Keratinocyte (primary cell): ENCODE data around the gene MARK1. TPM values are rescaled to one million over a fixed set of nuclear protein-coding genes. Genes with fewer than 3 reads are reported as not detected.

Source experiments
- DNase-seq: peaks from one replicate; pipeline ENCODE4 v3.0.0-alpha.2; 2011; ENCODE audit warnings: low read depth, missing footprints, low spot score
- FAIRE-seq: peaks from 2 replicates; lab custom pipeline; 2011; peaks lifted over from hg19 to GRCh38; lab: Jason Lieb, UNC
- H2AFZ ChIP-seq: 2 replicates; pipeline ENCODE4 v1.6.0; 2012; ENCODE audit warnings: low read length, control low read depth, inconsistent platforms; ENCODE audit not compliant: control insufficient read depth
- H3K27ac ChIP-seq: 2 replicates; pipeline ENCODE4 v1.5.1; 2011; ENCODE audit warnings: low read length; ENCODE audit not compliant: control insufficient read depth, insufficient read depth
- H3K27me3 ChIP-seq: 3 replicates; pipeline ENCODE4 v1.6.0; 2011; ENCODE audit warnings: low read length; ENCODE audit not compliant: control insufficient read depth, insufficient read depth; ENCODE audit errors: extremely low read depth
- H3K36me3 ChIP-seq, 2 experiments: 2 replicates in 1 of 2; 3 replicates in 1 of 2; pipeline ENCODE4 v1.5.1; 2011; ENCODE audit warnings: low read length in 2 of 2, mild to moderate bottlenecking in 1 of 2; ENCODE audit not compliant: control insufficient read depth in 2 of 2, insufficient read depth in 2 of 2; ENCODE audit errors: extremely low read depth in 1 of 2
- H3K4me1 ChIP-seq: 3 replicates; pipeline ENCODE4 v1.5.1; 2011; ENCODE audit warnings: low read length; ENCODE audit not compliant: control insufficient read depth, insufficient read depth; ENCODE audit errors: extremely low read depth
- H3K4me2 ChIP-seq: 3 replicates; pipeline ENCODE4 v1.6.0; 2011; ENCODE audit warnings: low read depth, low read length; ENCODE audit not compliant: control insufficient read depth, insufficient read depth; ENCODE audit errors: extremely low read depth
- H3K4me3 ChIP-seq, 3 experiments: fragments of 200-600 bp in 1 of 3; sonication (generic) in 1 of 3; 2 replicates in 2 of 3; 3 replicates in 1 of 3; pipeline ENCODE4 v1.5.1; 2011 to 2016; ENCODE audit warnings: low read length in 3 of 3, mild to moderate bottlenecking in 3 of 3, control low read depth in 2 of 3, inconsistent platforms in 1 of 3, low read depth in 1 of 3, mixed read lengths in 1 of 3, mixed run types in 1 of 3, moderate library complexity in 1 of 3; ENCODE audit not compliant: control insufficient read depth in 2 of 3, insufficient read depth in 2 of 3; ENCODE audit errors: extremely low read depth in 1 of 3
- H3K79me2 ChIP-seq: 2 replicates; pipeline ENCODE4 v1.6.0; 2012; ENCODE audit warnings: low read length; ENCODE audit not compliant: control insufficient read depth, insufficient read depth
- H3K9ac ChIP-seq: 3 replicates; pipeline ENCODE4 v1.6.0; 2011; ENCODE audit warnings: low read length; ENCODE audit not compliant: control insufficient read depth, insufficient read depth; ENCODE audit errors: extremely low read depth
- H3K9me1 ChIP-seq: 3 replicates; pipeline ENCODE4 v1.6.0; 2011; ENCODE audit warnings: low read length; ENCODE audit not compliant: control insufficient read depth, insufficient read depth; ENCODE audit errors: extremely low read depth
- H3K9me3 ChIP-seq: 2 replicates; pipeline ENCODE4 v1.5.1; 2012; ENCODE audit warnings: low read depth, low read length; ENCODE audit not compliant: control insufficient read depth
- H4K20me1 ChIP-seq: 3 replicates; pipeline ENCODE4 v1.6.0; 2011; ENCODE audit warnings: low read length; ENCODE audit not compliant: control insufficient read depth, insufficient read depth; ENCODE audit errors: extremely low read depth
- EZH2 ChIP-seq: IDR thresholded peaks from one replicate; pipeline ENCODE4 v1.6.1; 2012; ENCODE audit warnings: inconsistent platforms, mild to moderate bottlenecking, low read length, moderate library complexity
- dilution Hi-C: fragments of 300-500 bp; cut with MboI; formaldehyde crosslinking; loops from one replicate; pipeline ENCODE4 v1.7.0; 2020; ENCODE audit warnings: low sequenced_read_pairs; ENCODE audit not compliant: extremely low pct_ligation_motif_present
- polyA plus RNA-seq, 5 experiments: library from polyadenylated mRNA; depleted of rRNA in 3 of 5; stranded (reverse) in 3 of 5; stranded (forward) in 1 of 5; unstranded in 1 of 5; fragments of >200 nt; gene quantifications; 1 replicate in 1 of 5; 2 replicates in 3 of 5; 3 replicates in 1 of 5; pipeline versions ENCODE4 v1.2.1 to v1.2.3, GENCODE V29; 2011 to 2012; ENCODE audit warnings: missing spikeins in 2 of 5, low read depth in 1 of 5, low replicate concordance in 1 of 5
- TF ChIP-seq, protein P1 (sequence below), 3 experiments: IDR thresholded peaks in 1 of 3; conservative IDR thresholded peaks in 1 of 3; optimal IDR thresholded peaks in 1 of 3; 2 replicates in 2 of 3; 3 replicates in 1 of 3; pipeline versions ENCODE3 to v1.5.1; 2011; ENCODE audit warnings: low read length in 3 of 3, mild to moderate bottlenecking in 3 of 3, moderate library complexity in 2 of 3, control low read depth in 1 of 3, inconsistent platforms in 1 of 3; ENCODE audit not compliant: insufficient read depth in 2 of 3; ENCODE audit errors: extremely low read depth in 1 of 3

The MARK1 gene
- polyA plus RNA-seq, 1 donor (not counting 4 experiments of a cell fraction or from before 2014, with no cell fraction given) = 8.4 TPM

DNA sequence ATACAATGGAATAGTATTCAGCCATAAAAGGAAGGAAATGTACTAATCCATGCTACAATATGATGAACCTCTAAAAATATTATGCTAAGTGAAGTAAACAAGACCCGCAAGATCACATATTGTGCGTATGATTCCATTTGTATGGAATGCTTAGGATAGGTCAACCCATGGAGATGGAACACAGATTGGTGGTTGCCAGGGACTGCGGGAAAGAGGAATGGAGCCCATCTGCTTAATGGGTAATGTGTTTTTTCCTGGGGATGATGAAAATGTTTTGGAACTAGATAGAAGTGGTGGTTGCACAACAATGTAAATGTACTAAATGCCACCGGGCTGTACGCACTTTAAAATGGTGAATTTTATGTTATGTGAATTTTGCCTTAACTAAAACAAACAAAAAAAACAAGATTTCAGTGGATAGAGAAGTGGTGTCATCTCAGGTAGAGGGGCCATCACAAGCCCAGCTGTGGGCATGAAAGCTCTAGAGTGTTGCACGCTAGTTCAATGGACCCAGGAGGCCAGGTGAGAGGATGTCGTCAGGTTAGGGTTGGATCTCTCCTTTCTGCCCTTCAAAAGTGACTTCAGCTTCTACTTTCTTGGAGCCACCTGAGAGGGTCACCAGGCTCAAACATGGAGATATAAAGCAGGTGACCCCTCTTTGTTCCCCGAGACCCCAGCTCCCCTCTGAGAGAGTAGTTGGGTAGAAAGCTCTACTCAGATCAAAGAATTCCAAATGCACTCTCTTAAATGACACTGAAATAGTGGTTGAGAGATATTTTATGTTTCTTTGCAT, 164.7 kb downstream of the MARK1 start:
- H3K4me1 ChIP-seq = peaks cover 6% of the 10 kb centered on the region
- H3K9me3 ChIP-seq = no peaks in the 10 kb centered on the region
- no peaks in the 10 kb centered on the region for H3K9me1 ChIP-seq
- no peak overlapping the region for H3K4me2 ChIP-seq
- TF ChIP-seq, protein P1, sequence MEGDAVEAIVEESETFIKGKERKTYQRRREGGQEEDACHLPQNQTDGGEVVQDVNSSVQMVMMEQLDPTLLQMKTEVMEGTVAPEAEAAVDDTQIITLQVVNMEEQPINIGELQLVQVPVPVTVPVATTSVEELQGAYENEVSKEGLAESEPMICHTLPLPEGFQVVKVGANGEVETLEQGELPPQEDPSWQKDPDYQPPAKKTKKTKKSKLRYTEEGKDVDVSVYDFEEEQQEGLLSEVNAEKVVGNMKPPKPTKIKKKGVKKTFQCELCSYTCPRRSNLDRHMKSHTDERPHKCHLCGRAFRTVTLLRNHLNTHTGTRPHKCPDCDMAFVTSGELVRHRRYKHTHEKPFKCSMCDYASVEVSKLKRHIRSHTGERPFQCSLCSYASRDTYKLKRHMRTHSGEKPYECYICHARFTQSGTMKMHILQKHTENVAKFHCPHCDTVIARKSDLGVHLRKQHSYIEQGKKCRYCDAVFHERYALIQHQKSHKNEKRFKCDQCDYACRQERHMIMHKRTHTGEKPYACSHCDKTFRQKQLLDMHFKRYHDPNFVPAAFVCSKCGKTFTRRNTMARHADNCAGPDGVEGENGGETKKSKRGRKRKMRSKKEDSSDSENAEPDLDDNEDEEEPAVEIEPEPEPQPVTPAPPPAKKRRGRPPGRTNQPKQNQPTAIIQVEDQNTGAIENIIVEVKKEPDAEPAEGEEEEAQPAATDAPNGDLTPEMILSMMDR (optimal IDR thresholded peaks at IDR 0.05 in 1 of 3, IDR thresholded peaks at IDR 0.05 in 1 of 3, conservative IDR thresholded peaks at IDR 0.05 in 1 of 3; ENCODE audit: extremely low read depth in 1 of 3, insufficient read depth in 2 of 3, low read length in 3 of 3) = no peak
- TF ChIP-seq EZH2 = no peak
- H3K27me3 ChIP-seq = peaks cover 16% of the 10 kb centered on the region
- FAIRE-seq = no peak
- H3K27ac ChIP-seq = no peak overlapping the region
- no peaks in the 10 kb centered on the region for H4K20me1 ChIP-seq
- no peaks in the 10 kb centered on the region for H3K36me3 ChIP-seq
- H3K79me2 ChIP-seq = no peaks in the 10 kb centered on the region
- H3K9ac ChIP-seq = no peak overlapping the region
- H3K4me3 ChIP-seq = no peak overlapping the region
- H2AFZ ChIP-seq = no peak overlapping the region
- dilution Hi-C loops = no loop called here
- DNase-seq = no peak

GRCh38 chr1:220694866-220695382, 167.0 kb downstream of the MARK1 start:
- no peaks in the 10 kb centered on the region for H3K79me2 ChIP-seq
- H4K20me1 ChIP-seq = no peaks in the 10 kb centered on the region
- H3K27me3 ChIP-seq = peaks cover 16% of the 10 kb centered on the region
- H3K9me3 ChIP-seq = no peaks in the 10 kb centered on the region
- H3K27ac ChIP-seq = no peak overlapping the region
- no peak overlapping the region for H2AFZ ChIP-seq
- H3K4me2 ChIP-seq = no peak overlapping the region
- DNase-seq (no peak), FAIRE-seq (no peak)
- TF ChIP-seq, protein P1 (optimal IDR thresholded peaks at IDR 0.05 in 1 of 3, IDR thresholded peaks at IDR 0.05 in 1 of 3, conservative IDR thresholded peaks at IDR 0.05 in 1 of 3; ENCODE audit: extremely low read depth in 1 of 3, insufficient read depth in 2 of 3, low read length in 3 of 3) = no peak
- TF ChIP-seq EZH2 = no peak
- peaks cover 2% of the 10 kb centered on the region for H3K4me1 ChIP-seq
- H3K4me3 ChIP-seq = no peak overlapping the region
- dilution Hi-C loops = no loop called here
- H3K9me1 ChIP-seq = no peaks in the 10 kb centered on the region
- H3K36me3 ChIP-seq = no peaks in the 10 kb centered on the region
- no peak overlapping the region for H3K9ac ChIP-seq
